Parathyroid adenoma (tissue), 2 donors: ENCODE results near the gene SEMA6A.

ENCODE experiments used
- H2AFZ ChIP-seq: fragments of 300-600 bp; sonication (generic); one replicate; pipeline ENCODE4 v1.7.0; 2017; ENCODE audit warnings: antibody characterized with exemption, mild to moderate bottlenecking
- H3K27ac ChIP-seq: fragments of 300-600 bp; sonication (generic); one replicate; pipeline ENCODE4 v1.7.0; 2017
- H3K27me3 ChIP-seq: fragments of 300-600 bp; sonication (generic); one replicate; pipeline ENCODE4 v1.7.0; 2017; ENCODE audit warnings: low read length; ENCODE audit not compliant: control insufficient read depth, insufficient read depth
- H3K36me3 ChIP-seq: fragments of 300-600 bp; sonication (generic); one replicate; pipeline ENCODE4 v1.7.0; 2017; ENCODE audit warnings: low read length; ENCODE audit not compliant: control insufficient read depth, insufficient read depth
- H3K4me1 ChIP-seq: fragments of 300-600 bp; sonication (generic); one replicate; pipeline ENCODE4 v1.7.0; 2017; ENCODE audit warnings: control low read depth
- H3K4me2 ChIP-seq: fragments of 300-600 bp; sonication (generic); one replicate; pipeline ENCODE4 v1.7.0; 2017; ENCODE audit warnings: low read length
- H3K4me3 ChIP-seq: fragments of 300-600 bp; sonication (generic); one replicate; pipeline ENCODE4 v1.7.0; 2017; ENCODE audit warnings: low read depth, low read length
- H3K79me2 ChIP-seq: fragments of 300-600 bp; sonication (generic); one replicate; pipeline ENCODE4 v1.7.0; 2017; ENCODE audit warnings: control low read depth
- H3K9ac ChIP-seq: fragments of 300-600 bp; sonication (generic); one replicate; pipeline ENCODE4 v1.7.0; 2017; ENCODE audit warnings: mild to moderate bottlenecking
- H3K9me3 ChIP-seq: fragments of 300-600 bp; sonication (generic); one replicate; pipeline ENCODE4 v1.7.0; 2017; ENCODE audit warnings: low read length; ENCODE audit not compliant: control insufficient read depth
- CTCF ChIP-seq: fragments of 300-600 bp; sonication (generic); IDR thresholded peaks from one replicate; pipeline ENCODE4 v1.7.0; 2017; ENCODE audit warnings: antibody characterized with exemption, mild to moderate bottlenecking
- donor health status: primary hyperparathyroidism.

SEMA6A gene

DNA sequence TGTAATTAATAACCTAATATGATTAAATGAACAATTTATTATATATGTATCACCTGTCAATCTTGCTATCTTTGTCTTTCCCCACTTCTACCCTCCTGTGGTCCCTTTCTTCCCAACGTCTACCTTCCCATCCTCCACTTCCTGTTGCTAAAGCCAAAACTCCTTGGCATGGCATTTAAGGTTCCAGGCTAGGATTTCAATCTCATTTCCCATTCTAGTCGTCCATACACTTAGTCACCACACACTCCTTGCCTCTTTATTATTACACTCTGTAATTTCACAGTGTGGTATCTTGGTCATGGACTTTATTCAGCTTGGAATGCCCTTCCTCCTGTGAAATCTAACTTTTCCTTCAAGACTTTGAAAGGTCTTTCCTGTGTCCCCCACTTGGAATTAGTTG, 115.3 kb downstream of the SEMA6A start:
- H3K79me2 ChIP-seq = no peaks in the 10 kb centered on the region
- no peak overlapping the region for H3K4me2 ChIP-seq
- no peak overlapping the region for H3K4me3 ChIP-seq
- no peak for TF ChIP-seq CTCF
- H3K9me3 ChIP-seq = no peaks in the 10 kb centered on the region
- no peaks in the 10 kb centered on the region for H3K27me3 ChIP-seq
- H3K9ac ChIP-seq = no peak overlapping the region
- no peaks in the 10 kb centered on the region for H3K4me1 ChIP-seq
- H3K36me3 ChIP-seq = no peaks in the 10 kb centered on the region
- H3K27ac ChIP-seq = no peak overlapping the region
- H2AFZ ChIP-seq = no peak overlapping the region

DNA sequence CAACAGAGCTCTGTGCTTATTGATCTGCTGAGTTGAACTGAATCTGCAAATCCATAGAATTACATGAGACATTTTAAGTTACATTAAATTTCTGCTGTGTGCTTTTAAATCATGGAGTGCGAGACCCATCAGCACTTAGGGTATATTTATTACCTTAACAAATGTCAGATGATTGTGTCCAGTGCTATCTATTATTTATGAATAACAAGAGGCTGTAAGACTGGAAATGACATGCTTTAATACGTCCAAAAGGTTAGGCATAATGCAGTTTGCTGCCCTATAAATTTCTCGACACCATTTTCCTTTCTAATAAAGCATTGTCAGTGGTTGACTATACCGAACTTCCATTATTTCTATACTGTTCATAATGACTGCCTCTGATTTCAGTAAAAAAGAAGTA, 117.6 kb downstream of the SEMA6A start:
- Histone ChIP-seq H3K36me3 (no peaks in the 10 kb centered on the region), H3K4me2 (no peak overlapping the region), H3K9ac (no peak overlapping the region), H3K4me3 (no peak overlapping the region), H3K79me2 (no peaks in the 10 kb centered on the region), H3K27me3 (no peaks in the 10 kb centered on the region), H2AFZ (no peak overlapping the region), H3K9me3 (no peaks in the 10 kb centered on the region), H3K27ac (no peak overlapping the region), H3K4me1 (no peaks in the 10 kb centered on the region)
- TF ChIP-seq CTCF = no peak

- Histone ChIP-seq H3K36me3 (no peaks in the 10 kb centered on the region), H3K4me1 (no peaks in the 10 kb centered on the region), H3K9me3 (no peaks in the 10 kb centered on the region), H3K4me3 (no peak overlapping the region), H3K9ac (no peak overlapping the region), H3K27ac (no peak overlapping the region), H3K79me2 (no peaks in the 10 kb centered on the region), H3K4me2 (no peak overlapping the region), H2AFZ (no peak overlapping the region), H3K27me3 (no peaks in the 10 kb centered on the region)
- TF ChIP-seq CTCF = no peak
Observed at GRCh38 chr5:116456036-116456435, 118.6 kb downstream of the SEMA6A start.

GRCh38 chr5:116455061-116455460, 119.6 kb downstream of the SEMA6A start:
- no peaks in the 10 kb centered on the region for H3K79me2 ChIP-seq
- no peaks in the 10 kb centered on the region for H3K36me3 ChIP-seq
- no peaks in the 10 kb centered on the region for H3K4me1 ChIP-seq
- no peaks in the 10 kb centered on the region for H3K9me3 ChIP-seq
- H3K27ac ChIP-seq = no peak overlapping the region
- H3K9ac ChIP-seq = no peak overlapping the region
- H2AFZ ChIP-seq = no peak overlapping the region
- H3K4me2 ChIP-seq = no peak overlapping the region
- no peak for TF ChIP-seq CTCF
- H3K27me3 ChIP-seq = no peaks in the 10 kb centered on the region
- H3K4me3 ChIP-seq = no peak overlapping the region

DNA sequence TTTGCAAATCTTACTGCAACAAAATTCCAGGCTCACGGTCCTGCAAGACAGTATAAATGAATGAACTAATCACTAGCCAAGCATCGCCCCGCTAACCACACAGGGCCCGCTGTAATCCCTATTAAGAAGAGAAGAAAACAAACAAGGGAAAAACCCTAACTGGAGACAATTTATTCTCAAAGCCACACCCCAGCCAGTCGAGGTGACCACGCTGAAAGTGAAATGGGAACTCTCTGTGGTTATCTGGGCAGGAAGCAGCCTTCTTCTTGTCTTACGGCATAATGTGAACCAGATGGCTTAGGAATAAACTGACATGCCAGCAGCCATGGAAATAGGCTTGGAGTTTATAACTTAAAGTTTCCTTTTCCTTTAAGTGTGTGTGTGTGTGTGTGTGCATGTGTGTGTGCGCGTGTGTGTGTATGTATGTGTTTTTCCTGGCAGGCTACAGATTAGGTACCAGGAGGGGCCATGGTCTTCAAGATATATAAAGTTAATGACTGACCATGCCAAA, 120.2 kb downstream of the SEMA6A start:
- H3K9ac ChIP-seq = no peak overlapping the region
- no peak overlapping the region for H2AFZ ChIP-seq
- H3K36me3 ChIP-seq = no peaks in the 10 kb centered on the region
- H3K9me3 ChIP-seq = no peaks in the 10 kb centered on the region
- no peak overlapping the region for H3K4me3 ChIP-seq
- TF ChIP-seq CTCF = no peak
- H3K27me3 ChIP-seq = no peaks in the 10 kb centered on the region
- H3K4me2 ChIP-seq = no peak overlapping the region
- H3K27ac ChIP-seq = no peak overlapping the region
- no peaks in the 10 kb centered on the region for H3K4me1 ChIP-seq
- no peaks in the 10 kb centered on the region for H3K79me2 ChIP-seq
